CD4-positive, alpha-beta T cell (primary cell): ENCODE measurements around the gene CC2D2A. TPM values are rescaled to one million over a fixed set of nuclear protein-coding genes. Genes with fewer than 3 reads are reported as not detected.

Experiments used
- ATAC-seq: fragments of 200-7000 bp; cut with Tn5 transposase; one replicate; pipeline ENCODE4 v1.10.0; 2022; ENCODE audit warnings: mild to moderate bottlenecking; ENCODE audit not compliant: poor library complexity
- CTCF ChIA-PET: fragments of 350-600 bp; sonication (Branson Sonifier 250); formaldehyde crosslinking; loops from one replicate; lab custom pipeline; 2021; ENCODE audit warnings: antibody characterized with exemption, inconsistent platforms; lab: Charles Lee
- POLR2A ChIA-PET: fragments of 350-600 bp; sonication (Branson Sonifier 250); formaldehyde crosslinking; loops from one replicate; lab custom pipeline; 2021; ENCODE audit warnings: antibody characterized with exemption, inconsistent platforms; lab: Charles Lee
- DNase-seq, 14 experiments: peaks; one replicate each; pipeline ENCODE4 v3.0.0-alpha.2; 2013 to 2020; ENCODE audit warnings: mixed read lengths in 2 of 14
- H3K27ac ChIP-seq, 2 donors: one replicate each; pipeline versions ENCODE4 v1.5.1 to v1.7.0; 2013; ENCODE audit warnings: low read length in 2 of 2, low read depth in 1 of 2, mild to moderate bottlenecking in 1 of 2
- H3K27me3 ChIP-seq, 2 experiments: 1 replicate in 1 of 2; 2 replicates in 1 of 2; pipeline versions ENCODE4 v1.6.1 to v1.7.0; 2013; ENCODE audit warnings: low read length in 2 of 2, control low read depth in 1 of 2, mild to moderate bottlenecking in 1 of 2, moderate library complexity in 1 of 2; ENCODE audit not compliant: insufficient read depth in 2 of 2, control insufficient read depth in 1 of 2
- H3K36me3 ChIP-seq: one replicate; pipeline ENCODE4 v1.6.1; 2013; ENCODE audit warnings: low read length, control low read depth; ENCODE audit not compliant: insufficient read depth
- H3K4me1 ChIP-seq: one replicate; pipeline ENCODE4 v1.6.1; 2013; ENCODE audit warnings: low read length, control low read depth; ENCODE audit not compliant: insufficient read depth
- H3K4me3 ChIP-seq: one replicate; pipeline ENCODE4 v1.5.1; 2013; ENCODE audit warnings: mild to moderate bottlenecking, low read length, moderate library complexity
- H3K9me3 ChIP-seq, 2 experiments: 1 replicate in 1 of 2; 2 replicates in 1 of 2; pipeline versions ENCODE4 v1.6.1 to v1.7.0; 2013; ENCODE audit warnings: low read length in 2 of 2, mild to moderate bottlenecking in 2 of 2, control low read depth in 1 of 2, moderate library complexity in 1 of 2; ENCODE audit not compliant: control insufficient read depth in 1 of 2, insufficient read depth in 1 of 2
- H3K27ac Mint-ChIP-seq: one replicate; pipeline ENCODE4 v1.8.0; 2020; ENCODE audit warnings: mixed read lengths
- H3K27me3 Mint-ChIP-seq: one replicate; pipeline ENCODE4 v1.8.0; 2021; ENCODE audit warnings: mixed read lengths
- H3K36me3 Mint-ChIP-seq: one replicate; pipeline ENCODE4 v1.8.0; 2021; ENCODE audit warnings: low read depth, mixed read lengths
- H3K4me1 Mint-ChIP-seq: one replicate; pipeline ENCODE4 v1.8.0; 2021; ENCODE audit warnings: low read depth, mixed read lengths
- H3K4me3 Mint-ChIP-seq: one replicate; pipeline ENCODE4 v1.8.0; 2020; ENCODE audit warnings: mild to moderate bottlenecking, mixed read lengths
- H3K9me3 Mint-ChIP-seq: one replicate; pipeline ENCODE4 v1.8.0; 2020; ENCODE audit warnings: mixed read lengths
- CTCF ChIP-seq: fragments of 200-600 bp; IDR thresholded peaks from one replicate; pipeline ENCODE4 v1.8.0; 2022; ENCODE audit warnings: antibody characterized with exemption, mild to moderate bottlenecking
- intact Hi-C, 2 experiments: fragments of 100-400 bp; cut with DNase I in 1 of 2; cut with micrococcal nuclease in 1 of 2; formaldehyde crosslinking; loops; one replicate each; pipeline versions ENCODE4 v1.15.1 to v1.9.0; 2023 to 2025; cut with DNase I, micrococcal nuclease
- total RNA-seq, 174 experiments: library from RNA in 2 of 174; stranded (reverse) in 2 of 174; gene quantifications; one replicate each; pipeline ENCODE4 v1.2.3 and lab custom pipeline; 2021 to 2026

Gene CC2D2A
- total RNA-seq, 2 experiments from 2014 or later = not detected

GRCh38 chr4:15507679-15508078, 38.0 kb downstream of the CC2D2A start:
- H3K36me3 ChIP-seq = no peaks in the 10 kb centered on the region
- H3K4me3 ChIP-seq = no peak overlapping the region
- Mint-ChIP-seq H3K4me1 (no peaks in the 10 kb centered on the region), H3K27ac (no peak overlapping the region), H3K9me3 (no peaks in the 10 kb centered on the region), H3K36me3 (peaks cover 20% of the 10 kb centered on the region), H3K27me3 (no peaks in the 10 kb centered on the region), H3K4me3 (no peak overlapping the region)
- H3K9me3 ChIP-seq = no peaks in the 10 kb centered on the region
- no peak overlapping the region for H3K27ac ChIP-seq
- no peak for TF ChIP-seq CTCF
- DNase-seq = no peak
- ChIA-PET POLR2A (no interaction called here), CTCF (no interaction called here)
- no peaks in the 10 kb centered on the region for H3K4me1 ChIP-seq
- intact Hi-C loops = no loop called here
- H3K27me3 ChIP-seq = no peaks in the 10 kb centered on the region
- no peak for ATAC-seq

DNA sequence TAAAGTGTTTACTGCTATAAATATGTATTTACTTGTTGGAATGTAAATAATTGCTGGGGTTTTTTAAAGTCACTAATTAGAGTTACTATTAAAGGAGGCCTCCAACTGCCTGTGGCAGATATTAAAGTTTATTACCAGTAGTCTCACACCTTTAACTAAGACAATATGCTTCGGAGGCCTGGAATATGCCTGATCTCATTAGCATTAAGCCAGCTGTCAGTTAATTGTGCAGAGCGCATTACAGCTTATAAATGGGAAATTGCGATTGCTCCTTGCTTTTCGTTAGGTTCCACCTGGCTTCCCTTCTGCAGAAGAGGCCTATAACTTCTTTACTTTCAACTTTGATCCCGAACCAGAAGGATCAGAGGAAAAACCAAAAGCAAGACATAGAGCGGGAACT, 41.3 kb downstream of the CC2D2A start:
- Histone ChIP-seq H3K9me3 (no peaks in the 10 kb centered on the region), H3K4me3 (no peak overlapping the region), H3K27ac (no peak overlapping the region), H3K27me3 (no peaks in the 10 kb centered on the region), H3K36me3 (no peaks in the 10 kb centered on the region), H3K4me1 (no peaks in the 10 kb centered on the region)
- TF ChIP-seq CTCF = no peak
- no peak for ATAC-seq
- no peak for DNase-seq
- CTCF ChIA-PET = no interaction called here
- POLR2A ChIA-PET = no interaction called here
- Mint-ChIP-seq H3K9me3 (no peaks in the 10 kb centered on the region), H3K4me1 (no peaks in the 10 kb centered on the region), H3K27ac (no peak overlapping the region), H3K4me3 (no peak overlapping the region), H3K27me3 (no peaks in the 10 kb centered on the region), H3K36me3 (peaks cover 29% of the 10 kb centered on the region)
- intact Hi-C loops = loop anchor here in 1 of 2 experiments (1.0 kb wide), 1 partner anchor 37 kb away; no protein-coding TSS in a partner anchor

- Mint-ChIP-seq H3K4me1 (no peaks in the 10 kb centered on the region), H3K4me3 (no peak overlapping the region), H3K27ac (no peak overlapping the region), H3K36me3 (peaks cover 26% of the 10 kb centered on the region), H3K27me3 (no peaks in the 10 kb centered on the region), H3K9me3 (no peaks in the 10 kb centered on the region)
- CTCF ChIA-PET = interaction anchor here (0.7 kb wide), 1 partner anchor 8 kb away, joined by 3 read pairs; no protein-coding TSS in a partner anchor
- Histone ChIP-seq H3K36me3 (no peaks in the 10 kb centered on the region), H3K4me3 (no peak overlapping the region), H3K27ac (no peak overlapping the region), H3K9me3 (no peaks in the 10 kb centered on the region), H3K4me1 (no peaks in the 10 kb centered on the region), H3K27me3 (no peaks in the 10 kb centered on the region)
- POLR2A ChIA-PET = no interaction called here
- ATAC-seq (no peak), DNase-seq (no peak)
- intact Hi-C loops = no loop called here
- TF ChIP-seq CTCF = no peak
These were observed 43.9 kb downstream of the CC2D2A start for GRCh38 chr4:15513545-15513944.
